CD4-positive, alpha-beta T cell (primary cell): Measurements from ENCODE around the gene ALG3. TPM values are rescaled to one million over a fixed set of nuclear protein-coding genes. Genes with fewer than 3 reads are reported as not detected.

Source experiments
- ATAC-seq: fragments of 200-7000 bp; cut with Tn5 transposase; one replicate; pipeline ENCODE4 v1.10.0; 2022; ENCODE audit warnings: mild to moderate bottlenecking; ENCODE audit not compliant: poor library complexity
- CTCF ChIA-PET: fragments of 350-600 bp; sonication (Branson Sonifier 250); formaldehyde crosslinking; loops from one replicate; lab custom pipeline; 2021; ENCODE audit warnings: antibody characterized with exemption, inconsistent platforms; lab: Charles Lee
- POLR2A ChIA-PET: fragments of 350-600 bp; sonication (Branson Sonifier 250); formaldehyde crosslinking; loops from one replicate; lab custom pipeline; 2021; ENCODE audit warnings: antibody characterized with exemption, inconsistent platforms; lab: Charles Lee
- DNase-seq, 14 experiments: peaks; one replicate each; pipeline ENCODE4 v3.0.0-alpha.2; 2013 to 2020; ENCODE audit warnings: mixed read lengths in 2 of 14
- H3K27ac ChIP-seq, 2 donors: one replicate each; pipeline versions ENCODE4 v1.5.1 to v1.7.0; 2013; ENCODE audit warnings: low read length in 2 of 2, low read depth in 1 of 2, mild to moderate bottlenecking in 1 of 2
- H3K27me3 ChIP-seq, 2 experiments: 1 replicate in 1 of 2; 2 replicates in 1 of 2; pipeline versions ENCODE4 v1.6.1 to v1.7.0; 2013; ENCODE audit warnings: low read length in 2 of 2, control low read depth in 1 of 2, mild to moderate bottlenecking in 1 of 2, moderate library complexity in 1 of 2; ENCODE audit not compliant: insufficient read depth in 2 of 2, control insufficient read depth in 1 of 2
- H3K36me3 ChIP-seq: one replicate; pipeline ENCODE4 v1.6.1; 2013; ENCODE audit warnings: low read length, control low read depth; ENCODE audit not compliant: insufficient read depth
- H3K4me1 ChIP-seq: one replicate; pipeline ENCODE4 v1.6.1; 2013; ENCODE audit warnings: low read length, control low read depth; ENCODE audit not compliant: insufficient read depth
- H3K4me3 ChIP-seq: one replicate; pipeline ENCODE4 v1.5.1; 2013; ENCODE audit warnings: mild to moderate bottlenecking, low read length, moderate library complexity
- H3K9me3 ChIP-seq, 2 experiments: 1 replicate in 1 of 2; 2 replicates in 1 of 2; pipeline versions ENCODE4 v1.6.1 to v1.7.0; 2013; ENCODE audit warnings: low read length in 2 of 2, mild to moderate bottlenecking in 2 of 2, control low read depth in 1 of 2, moderate library complexity in 1 of 2; ENCODE audit not compliant: control insufficient read depth in 1 of 2, insufficient read depth in 1 of 2
- H3K27ac Mint-ChIP-seq: one replicate; pipeline ENCODE4 v1.8.0; 2020; ENCODE audit warnings: mixed read lengths
- H3K27me3 Mint-ChIP-seq: one replicate; pipeline ENCODE4 v1.8.0; 2021; ENCODE audit warnings: mixed read lengths
- H3K36me3 Mint-ChIP-seq: one replicate; pipeline ENCODE4 v1.8.0; 2021; ENCODE audit warnings: low read depth, mixed read lengths
- H3K4me1 Mint-ChIP-seq: one replicate; pipeline ENCODE4 v1.8.0; 2021; ENCODE audit warnings: low read depth, mixed read lengths
- H3K4me3 Mint-ChIP-seq: one replicate; pipeline ENCODE4 v1.8.0; 2020; ENCODE audit warnings: mild to moderate bottlenecking, mixed read lengths
- H3K9me3 Mint-ChIP-seq: one replicate; pipeline ENCODE4 v1.8.0; 2020; ENCODE audit warnings: mixed read lengths
- intact Hi-C, 2 experiments: fragments of 100-400 bp; cut with DNase I in 1 of 2; cut with micrococcal nuclease in 1 of 2; formaldehyde crosslinking; loops; one replicate each; pipeline versions ENCODE4 v1.15.1 to v1.9.0; 2023 to 2025; cut with DNase I, micrococcal nuclease
- total RNA-seq, 174 experiments: library from RNA in 2 of 174; stranded (reverse) in 2 of 174; gene quantifications; one replicate each; pipeline ENCODE4 v1.2.3 and lab custom pipeline; 2021 to 2026
- TF ChIP-seq, protein P1 (sequence below): fragments of 200-600 bp; IDR thresholded peaks from one replicate; pipeline ENCODE4 v1.8.0; 2022; ENCODE audit warnings: antibody characterized with exemption, mild to moderate bottlenecking

ALG3 gene
- total RNA-seq, 2 experiments from 2014 or later = 12.0 to 13.5 TPM

DNA sequence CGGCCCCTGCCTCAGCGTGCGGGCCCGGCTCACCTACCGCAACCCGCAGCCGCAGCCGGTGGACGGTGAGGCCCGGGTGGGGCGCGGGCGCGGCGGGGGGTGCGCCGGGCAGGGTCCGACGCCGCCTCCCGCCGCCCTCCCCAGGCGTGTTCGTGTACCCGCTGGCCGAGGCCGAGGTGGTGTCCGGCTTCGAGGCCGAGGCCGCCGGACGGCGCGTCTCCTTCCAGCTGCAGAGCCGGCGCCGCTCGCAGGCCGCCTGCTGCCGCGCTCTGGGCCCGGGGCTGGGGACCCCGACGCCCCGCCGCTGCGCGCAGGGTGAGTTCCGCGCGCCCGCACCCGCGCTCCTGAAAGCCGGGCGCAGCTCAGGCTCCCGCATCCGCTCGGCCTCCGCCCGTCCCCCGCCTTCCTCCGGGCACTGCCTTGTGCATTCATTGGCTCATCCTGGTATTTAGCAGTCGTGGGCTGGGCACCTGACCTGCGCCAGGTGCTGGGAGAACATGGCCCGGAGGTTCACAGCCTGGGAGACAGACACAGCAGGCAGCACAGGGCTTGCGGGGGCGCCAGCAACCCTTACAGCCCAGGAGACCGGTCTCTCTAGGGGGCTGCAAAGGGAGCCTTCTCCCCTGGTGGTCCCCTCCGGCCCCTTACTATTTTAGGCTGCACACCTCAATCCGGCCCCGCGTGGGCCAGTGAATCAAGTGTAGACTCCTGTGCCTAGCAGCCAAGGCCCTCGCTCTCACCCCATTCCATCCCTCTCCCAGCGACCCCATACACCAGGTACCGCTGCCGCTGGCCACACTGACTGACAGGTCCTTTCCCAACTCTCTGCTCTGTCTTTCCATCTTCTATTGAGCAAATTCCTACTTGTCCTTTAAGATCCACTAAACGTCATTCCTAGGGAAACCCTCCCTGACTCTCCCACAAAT, 17.9 kb downstream of the ALG3 start:
- Histone ChIP-seq H3K4me1 (peaks cover 24% of the 10 kb centered on the region), H3K9me3 (peaks cover 0 to 5% of the 10 kb centered on the region in 2 experiments), H3K27ac (no peak overlapping the region), H3K4me3 (no peak overlapping the region), H3K27me3 (peaks cover 46 to 52% of the 10 kb centered on the region in 2 experiments), H3K36me3 (no peaks in the 10 kb centered on the region)
- no peaks in the 10 kb centered on the region for H3K9me3 Mint-ChIP-seq
- ChIA-PET POLR2A (interaction anchor here (1.2 to 1.7 kb wide), 4 partner anchors 7 to 96 kb away, joined by 3 to 6 read pairs (median 4); partner anchors contain the start of genes EEF1AKMT4 and EIF2B5), CTCF (interaction anchor here (0.6 to 1.7 kb wide), 2 partner anchors 19 to 140 kb away, joined by 3 to 4 read pairs; no protein-coding TSS in a partner anchor)
- peaks cover 61% of the 10 kb centered on the region for H3K27me3 Mint-ChIP-seq
- peak overlapping the region; percentile 75 for H3K4me3 Mint-ChIP-seq
- TF ChIP-seq, protein P1, sequence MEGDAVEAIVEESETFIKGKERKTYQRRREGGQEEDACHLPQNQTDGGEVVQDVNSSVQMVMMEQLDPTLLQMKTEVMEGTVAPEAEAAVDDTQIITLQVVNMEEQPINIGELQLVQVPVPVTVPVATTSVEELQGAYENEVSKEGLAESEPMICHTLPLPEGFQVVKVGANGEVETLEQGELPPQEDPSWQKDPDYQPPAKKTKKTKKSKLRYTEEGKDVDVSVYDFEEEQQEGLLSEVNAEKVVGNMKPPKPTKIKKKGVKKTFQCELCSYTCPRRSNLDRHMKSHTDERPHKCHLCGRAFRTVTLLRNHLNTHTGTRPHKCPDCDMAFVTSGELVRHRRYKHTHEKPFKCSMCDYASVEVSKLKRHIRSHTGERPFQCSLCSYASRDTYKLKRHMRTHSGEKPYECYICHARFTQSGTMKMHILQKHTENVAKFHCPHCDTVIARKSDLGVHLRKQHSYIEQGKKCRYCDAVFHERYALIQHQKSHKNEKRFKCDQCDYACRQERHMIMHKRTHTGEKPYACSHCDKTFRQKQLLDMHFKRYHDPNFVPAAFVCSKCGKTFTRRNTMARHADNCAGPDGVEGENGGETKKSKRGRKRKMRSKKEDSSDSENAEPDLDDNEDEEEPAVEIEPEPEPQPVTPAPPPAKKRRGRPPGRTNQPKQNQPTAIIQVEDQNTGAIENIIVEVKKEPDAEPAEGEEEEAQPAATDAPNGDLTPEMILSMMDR = no peak
- peak in 2 of 14 experiments; percentile 8 to 13 for DNase-seq
- H3K27ac Mint-ChIP-seq = no peak overlapping the region
- no peaks in the 10 kb centered on the region for H3K36me3 Mint-ChIP-seq
- ATAC-seq = no peak
- H3K4me1 Mint-ChIP-seq = peaks cover 14% of the 10 kb centered on the region
- intact Hi-C loops = no loop called here

DNA sequence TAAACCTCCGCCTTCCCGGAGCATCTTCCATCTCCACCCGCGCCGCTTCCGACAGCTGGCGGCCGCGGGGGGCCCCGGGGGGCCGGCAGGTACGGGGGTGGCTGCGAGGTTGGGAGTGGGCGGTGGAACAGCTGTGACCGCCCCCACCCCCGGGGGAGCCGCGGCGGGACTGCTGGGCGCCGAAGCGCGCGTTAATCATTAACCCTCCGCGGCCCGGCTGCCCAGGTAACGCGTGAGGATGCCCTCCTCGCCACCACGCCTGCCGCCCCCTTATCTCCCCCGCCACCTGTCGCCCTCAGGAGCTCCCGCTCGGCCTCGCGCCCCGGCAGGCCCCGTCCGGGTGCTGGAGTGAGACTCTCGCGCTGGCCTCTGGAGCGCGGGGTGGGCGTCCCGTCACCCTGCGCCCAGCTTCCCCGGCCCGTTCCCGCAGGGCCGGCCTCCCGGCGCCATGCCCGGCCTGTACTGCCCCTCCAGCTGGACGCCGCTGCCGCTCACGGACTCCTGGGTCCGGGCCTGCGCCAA, 18.6 kb downstream of the ALG3 start:
- H3K4me3 Mint-ChIP-seq = no peak overlapping the region
- peaks cover 66% of the 10 kb centered on the region for H3K27me3 Mint-ChIP-seq
- H3K9me3 Mint-ChIP-seq = no peaks in the 10 kb centered on the region
- DNase-seq (peak in 2 of 14 experiments; percentile 5 to 15), ATAC-seq (no peak)
- H3K36me3 ChIP-seq = no peaks in the 10 kb centered on the region
- peaks cover 49 to 52% of the 10 kb centered on the region in 2 experiments for H3K27me3 ChIP-seq
- peaks cover 0 to 5% of the 10 kb centered on the region in 2 experiments for H3K9me3 ChIP-seq
- TF ChIP-seq, protein P1 = no peak
- H3K4me3 ChIP-seq = peak overlapping the region; percentile 53
- no peak overlapping the region for H3K27ac Mint-ChIP-seq
- H3K27ac ChIP-seq = no peak overlapping the region
- intact Hi-C loops = no loop called here
- ChIA-PET POLR2A (interaction anchor here (0.8 to 1.7 kb wide), 5 partner anchors 8 to 95 kb away, joined by 3 to 6 read pairs (median 3); partner anchors contain the start of genes EEF1AKMT4 and EIF2B5), CTCF (interaction anchor here (0.6 to 1.7 kb wide), 2 partner anchors 20 to 139 kb away, joined by 3 to 4 read pairs; no protein-coding TSS in a partner anchor)
- H3K4me1 Mint-ChIP-seq = peaks cover 14% of the 10 kb centered on the region
- H3K36me3 Mint-ChIP-seq = no peaks in the 10 kb centered on the region
- H3K4me1 ChIP-seq = peaks cover 24% of the 10 kb centered on the region

DNA sequence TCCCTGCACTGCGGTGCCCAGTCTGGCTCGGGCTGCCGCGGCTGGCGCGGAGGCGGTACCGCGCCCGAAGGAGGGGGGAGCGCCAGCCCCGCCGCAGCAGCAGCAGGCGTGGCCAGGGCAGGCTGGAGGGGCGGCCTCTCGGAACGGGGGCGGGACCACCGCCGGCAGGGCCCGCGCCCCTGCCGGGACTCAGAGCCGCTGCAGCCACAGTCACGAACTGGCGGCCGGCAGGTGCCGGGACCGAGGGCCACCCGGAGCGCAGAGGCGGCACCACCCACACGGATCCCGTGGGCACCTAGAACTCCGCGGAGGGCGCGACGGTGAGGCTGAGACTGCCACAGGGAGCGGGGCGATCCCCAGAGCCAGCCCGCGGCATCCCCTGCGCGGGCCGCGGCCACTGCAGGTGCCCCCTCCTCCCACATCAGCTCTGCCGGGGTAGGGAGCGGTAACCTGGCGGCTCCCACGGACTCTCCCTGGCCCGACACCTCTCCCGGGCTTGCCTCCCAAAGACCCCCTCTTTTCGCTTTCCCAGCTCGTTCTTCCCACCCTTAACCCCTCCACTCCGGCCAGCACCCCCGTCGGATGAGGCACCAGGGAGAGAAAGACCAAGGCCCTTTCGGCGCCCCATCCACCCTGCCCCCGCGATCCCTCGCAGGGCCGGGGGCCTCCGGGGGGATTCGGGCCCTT, 19.2 kb downstream of the ALG3 start, which contains the start of gene VWA5B2:
Gene VWA5B2, plus strand, starts transcription at position 192 of the 687 bp plus-strand sequence. CDS start 944 bp downstream, outside the sequence.
- Histone ChIP-seq H3K36me3 (no peaks in the 10 kb centered on the region), H3K9me3 (peaks cover 0 to 5% of the 10 kb centered on the region in 2 experiments), H3K27ac (no peak within 1 kb of the TSS), H3K4me1 (peaks cover 24% of the 10 kb centered on the region), H3K4me3 (peak within 1 kb of the TSS; percentile 53), H3K27me3 (peaks cover 51 to 52% of the 10 kb centered on the region in 2 experiments)
- Mint-ChIP-seq H3K27me3 (peaks cover 72% of the 10 kb centered on the region), H3K27ac (no peak within 1 kb of the TSS), H3K36me3 (no peaks in the 10 kb centered on the region), H3K4me3 (peak within 1 kb of the TSS; percentile 85), H3K9me3 (no peaks in the 10 kb centered on the region), H3K4me1 (peaks cover 14% of the 10 kb centered on the region)
- CTCF ChIA-PET = interaction anchor here (0.5 to 2.3 kb wide), 3 partner anchors 18 to 317 kb away, joined by 4 to 15 read pairs (median 6); partner anchors contain the start of gene ALG3
- TF ChIP-seq, protein P1 = peak; percentile 23
- POLR2A ChIA-PET = interaction anchor here (0.6 to 1.7 kb wide), 6 partner anchors 9 to 94 kb away, joined by 3 to 6 read pairs (median 3); partner anchors contain the start of genes EEF1AKMT4 and EIF2B5
- intact Hi-C loops = loop anchor here in 1 of 2 experiments (5.0 kb wide), 1 partner anchor 58 kb away; no protein-coding TSS in a partner anchor
- peak; percentile 97 for ATAC-seq
- DNase-seq = peak; percentile 46 to 89 (median 64)
